Measurements from ENCODE around the gene MKLN1. TPM values are rescaled to one million over a fixed set of nuclear protein-coding genes. Genes with fewer than 3 reads are reported as not detected.

Gene MKLN1
- total and polyA plus RNA-seq, 2 donors (not counting 1 experiment from before 2014, with no cell fraction given), result 8.5 to 68.4 TPM

DNA sequence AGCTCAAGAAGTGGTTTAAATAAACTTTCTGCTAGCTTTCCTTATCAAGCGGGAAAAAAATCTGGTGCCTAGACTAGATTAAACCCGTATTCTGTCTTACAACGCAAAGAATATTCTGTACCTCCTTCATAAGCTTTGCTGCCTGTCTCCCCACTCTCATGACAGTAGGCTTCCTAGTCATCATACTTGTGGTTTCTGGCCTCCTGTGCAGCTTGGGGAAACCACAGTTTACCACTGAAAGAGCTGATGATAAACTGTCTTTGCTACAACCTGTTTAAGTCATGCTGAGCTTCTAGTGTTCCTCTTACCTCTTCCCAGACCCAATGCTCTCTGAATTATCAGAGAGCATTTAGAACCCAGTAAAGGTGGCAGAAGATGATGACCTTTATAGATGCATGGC, 173.7 kb downstream of the MKLN1 start:
- H3K4me3 ChIP-seq (ENCODE audit: control extremely low read depth in 1 of 5, extremely low read depth in 1 of 5, insufficient read depth in 1 of 5, low read depth in 2 of 5, low read length in 4 of 5), result no peak overlapping the region
- H3K36me3 ChIP-seq (replicated peaks in 1 of 2; ENCODE audit: control extremely low read depth in 1 of 2, control insufficient read depth in 1 of 2, extremely low read depth in 1 of 2, insufficient read depth in 2 of 2, low read length in 1 of 2), result peaks cover 2 to 3% of the 10 kb centered on the region in 2 experiments
- H3K9ac ChIP-seq (ENCODE audit: low read length), result no peak overlapping the region
- 53% methylated on average over 3 of the region's 3 CpGs for WGBS (ENCODE audit: insufficient coverage)
- intact Hi-C loops (cut with micrococcal nuclease), result no loop called here
- ATAC-seq (ENCODE audit: low read depth) (no peak), DNase-seq (peak; percentile 12)
- no peak overlapping the region for H2AFZ ChIP-seq (ENCODE audit: insufficient read depth, low read depth, low read length, poor library complexity, severe bottlenecking)
- H3K27me3 ChIP-seq (replicated peaks in 1 of 4; ENCODE audit: control extremely low read depth in 1 of 4, control insufficient read depth in 3 of 4, insufficient read depth in 4 of 4, low read length in 3 of 4), result no peaks in the 10 kb centered on the region
- no peak overlapping the region for H3K4me2 ChIP-seq (replicated peaks; ENCODE audit: low read depth, low read length, poor library complexity, severe bottlenecking)
- no peak overlapping the region for H3K27ac ChIP-seq (ENCODE audit: low read length in 2 of 2)
- no peaks in the 10 kb centered on the region for H4K20me1 ChIP-seq (ENCODE audit: control insufficient read depth, insufficient read depth, low read length, poor library complexity, severe bottlenecking)
- H3K9me3 ChIP-seq (ENCODE audit: control extremely low read depth in 1 of 3, control insufficient read depth in 2 of 3, insufficient read depth in 1 of 3, low read length in 2 of 3), result no peaks in the 10 kb centered on the region
- Mint-ChIP-seq H3K9me3 (ENCODE audit: insufficient read depth) (no peaks in the 10 kb centered on the region), H3K27ac (no peak overlapping the region), H3K27me3 (no peaks in the 10 kb centered on the region), H3K4me3 (no peak overlapping the region), H3K4me1 (peaks cover 10% of the 10 kb centered on the region)
- POLR2A ChIA-PET, result no interaction called here
- no peaks in the 10 kb centered on the region for H3K79me2 ChIP-seq (ENCODE audit: control insufficient read depth, insufficient read depth, low read length)
- H3K4me1 ChIP-seq (ENCODE audit: control insufficient read depth in 2 of 2, insufficient read depth in 2 of 2, low read length in 2 of 2), result peaks cover 0 to 5% of the 10 kb centered on the region in 2 donors
- TF ChIP-seq, protein P1, sequence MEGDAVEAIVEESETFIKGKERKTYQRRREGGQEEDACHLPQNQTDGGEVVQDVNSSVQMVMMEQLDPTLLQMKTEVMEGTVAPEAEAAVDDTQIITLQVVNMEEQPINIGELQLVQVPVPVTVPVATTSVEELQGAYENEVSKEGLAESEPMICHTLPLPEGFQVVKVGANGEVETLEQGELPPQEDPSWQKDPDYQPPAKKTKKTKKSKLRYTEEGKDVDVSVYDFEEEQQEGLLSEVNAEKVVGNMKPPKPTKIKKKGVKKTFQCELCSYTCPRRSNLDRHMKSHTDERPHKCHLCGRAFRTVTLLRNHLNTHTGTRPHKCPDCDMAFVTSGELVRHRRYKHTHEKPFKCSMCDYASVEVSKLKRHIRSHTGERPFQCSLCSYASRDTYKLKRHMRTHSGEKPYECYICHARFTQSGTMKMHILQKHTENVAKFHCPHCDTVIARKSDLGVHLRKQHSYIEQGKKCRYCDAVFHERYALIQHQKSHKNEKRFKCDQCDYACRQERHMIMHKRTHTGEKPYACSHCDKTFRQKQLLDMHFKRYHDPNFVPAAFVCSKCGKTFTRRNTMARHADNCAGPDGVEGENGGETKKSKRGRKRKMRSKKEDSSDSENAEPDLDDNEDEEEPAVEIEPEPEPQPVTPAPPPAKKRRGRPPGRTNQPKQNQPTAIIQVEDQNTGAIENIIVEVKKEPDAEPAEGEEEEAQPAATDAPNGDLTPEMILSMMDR (IDR thresholded peaks at IDR 0.05), result no peak
- no peak for TF ChIP-seq EZH2 (IDR thresholded peaks at IDR 0.05; ENCODE audit: borderline replicate concordance, insufficient read depth, low read depth, low read length, poor library complexity, severe bottlenecking)
- CTCF ChIA-PET, result interaction anchor here (1.7 to 5.1 kb wide), 3 partner anchors 12 to 154 kb away, joined by 7 to 43 read pairs (median 14); no protein-coding TSS in a partner anchor

DNA sequence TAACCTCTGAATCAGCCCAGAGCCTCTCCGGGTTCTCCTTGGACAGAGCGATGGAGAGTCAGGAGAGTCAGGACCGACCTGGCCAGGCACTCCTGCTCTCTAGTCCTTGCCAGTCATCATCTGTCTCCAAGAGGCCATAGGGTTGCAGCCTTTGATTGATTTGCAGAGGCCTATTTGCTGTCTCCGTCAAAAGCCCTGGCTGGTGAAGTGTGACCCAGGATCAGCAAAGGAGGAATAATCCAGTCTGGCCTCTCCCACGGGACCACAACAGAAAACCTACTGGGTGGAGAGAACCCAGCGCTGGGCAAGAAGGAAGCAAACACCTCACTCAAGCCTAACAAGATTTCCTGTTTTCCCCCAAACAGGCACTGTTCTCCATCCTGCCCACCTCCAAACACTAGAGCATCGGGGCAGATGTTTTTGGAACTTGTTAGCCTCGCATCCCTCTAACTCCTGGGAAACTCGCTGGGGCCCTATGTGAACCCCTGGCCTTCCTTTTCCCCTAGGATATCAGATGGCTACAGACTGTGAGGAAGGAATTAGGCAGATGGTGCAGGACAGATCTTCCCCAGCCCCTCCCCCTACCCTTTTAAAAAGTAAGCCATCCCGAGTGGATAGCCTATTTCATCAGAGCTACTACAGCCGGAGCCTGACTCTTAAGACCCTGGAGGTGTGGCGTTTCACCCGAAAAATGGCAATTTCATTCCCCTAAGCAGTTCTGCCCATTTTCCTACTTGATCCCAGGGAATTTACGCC, 174.4 kb downstream of the MKLN1 start:
- Histone ChIP-seq H3K27ac (ENCODE audit: low read length in 2 of 2) (no peak overlapping the region), H3K9ac (ENCODE audit: low read length) (no peak overlapping the region), H3K27me3 (replicated peaks in 1 of 4; ENCODE audit: control extremely low read depth in 1 of 4, control insufficient read depth in 3 of 4, insufficient read depth in 4 of 4, low read length in 3 of 4) (no peaks in the 10 kb centered on the region), H3K36me3 (replicated peaks in 1 of 2; ENCODE audit: control extremely low read depth in 1 of 2, control insufficient read depth in 1 of 2, extremely low read depth in 1 of 2, insufficient read depth in 2 of 2, low read length in 1 of 2) (peaks cover 2 to 3% of the 10 kb centered on the region in 2 experiments), H2AFZ (ENCODE audit: insufficient read depth, low read depth, low read length, poor library complexity, severe bottlenecking) (no peak overlapping the region), H3K79me2 (ENCODE audit: control insufficient read depth, insufficient read depth, low read length) (no peaks in the 10 kb centered on the region), H3K9me3 (ENCODE audit: control extremely low read depth in 1 of 3, control insufficient read depth in 2 of 3, insufficient read depth in 1 of 3, low read length in 2 of 3) (no peaks in the 10 kb centered on the region), H3K4me1 (ENCODE audit: control insufficient read depth in 2 of 2, insufficient read depth in 2 of 2, low read length in 2 of 2) (peaks cover 0 to 5% of the 10 kb centered on the region in 2 donors), H4K20me1 (ENCODE audit: control insufficient read depth, insufficient read depth, low read length, poor library complexity, severe bottlenecking) (no peaks in the 10 kb centered on the region), H3K4me2 (replicated peaks; ENCODE audit: low read depth, low read length, poor library complexity, severe bottlenecking) (no peak overlapping the region), H3K4me3 (ENCODE audit: control extremely low read depth in 1 of 5, extremely low read depth in 1 of 5, insufficient read depth in 1 of 5, low read depth in 2 of 5, low read length in 4 of 5) (no peak overlapping the region)
- 71% methylated on average over 11 of the region's 14 CpGs for WGBS (ENCODE audit: insufficient coverage)
- no peaks in the 10 kb centered on the region for H3K27me3 Mint-ChIP-seq
- peaks cover 10% of the 10 kb centered on the region for H3K4me1 Mint-ChIP-seq
- no peak overlapping the region for H3K4me3 Mint-ChIP-seq
- TF ChIP-seq, protein P1 (IDR thresholded peaks at IDR 0.05), result no peak
- no peak for TF ChIP-seq EZH2 (IDR thresholded peaks at IDR 0.05; ENCODE audit: borderline replicate concordance, insufficient read depth, low read depth, low read length, poor library complexity, severe bottlenecking)
- ATAC-seq (ENCODE audit: low read depth) (no peak), DNase-seq (no peak)
- no peak overlapping the region for H3K27ac Mint-ChIP-seq
- ChIA-PET CTCF (interaction anchor here (1.7 to 5.1 kb wide), 2 partner anchors 11 to 153 kb away, joined by 7 to 43 read pairs; no protein-coding TSS in a partner anchor), POLR2A (interaction anchor here (0.6 kb wide), 1 partner anchor 1423 kb away, joined by 3 read pairs; no protein-coding TSS in a partner anchor)
- no peaks in the 10 kb centered on the region for H3K9me3 Mint-ChIP-seq (ENCODE audit: insufficient read depth)
- intact Hi-C loops (cut with micrococcal nuclease), result no loop called here

Data from B cell (primary cell).